Endothelial cell of umbilical vein (primary cell): ENCODE results near the gene EXOC3L1. TPM values are rescaled to one million over a fixed set of nuclear protein-coding genes. Genes with fewer than 3 reads are reported as not detected.

Experiments used
- BruUV-seq: library from RNA; stranded (reverse); fragments of 400-500 nt; replicated peaks from 2 replicates; lab custom pipeline; 2021; lab: Mats Ljungman, UMichigan
- CTCF ChIA-PET: fragments of 300-600, 350-600 bp; sonication (Branson Sonifier 250); formaldehyde crosslinking; loops from one replicate; lab custom pipeline; 2021; ENCODE audit warnings: antibody characterized with exemption, inconsistent platforms; lab: Charles Lee
- POLR2A ChIA-PET: fragments of 300-600, 350-600 bp; sonication (Branson Sonifier 250); formaldehyde crosslinking; loops from one replicate; lab custom pipeline; 2021; ENCODE audit warnings: antibody characterized with exemption, inconsistent platforms; lab: Charles Lee
- DNase-seq: peaks from one replicate; pipeline ENCODE4 v3.0.0-alpha.2; 2011; ENCODE audit warnings: low read depth, low spot score
- FAIRE-seq: peaks from 2 replicates; lab custom pipeline; 2011; peaks lifted over from hg19 to GRCh38; lab: Jason Lieb, UNC
- H2AFZ ChIP-seq: 2 replicates; pipeline ENCODE4 v1.6.0; 2012; ENCODE audit warnings: low read depth, low read length, control low read depth, inconsistent platforms
- H3K27ac ChIP-seq: 2 replicates; pipeline ENCODE4 v1.5.1; 2011; ENCODE audit warnings: low read depth, mild to moderate bottlenecking, control low read depth, low read length, moderate library complexity; ENCODE audit not compliant: insufficient read depth
- H3K27me3 ChIP-seq, 2 experiments: 2 replicates each; pipeline versions ENCODE4 v1.6.0 to v1.6.1; 2011; ENCODE audit warnings: low read length in 2 of 2, mixed read lengths in 1 of 2; ENCODE audit not compliant: control insufficient read depth in 2 of 2, insufficient read depth in 2 of 2
- H3K36me3 ChIP-seq, 2 experiments: 2 replicates in 1 of 2; 3 replicates in 1 of 2; pipeline ENCODE4 v1.5.1; 2011; ENCODE audit warnings: low read length in 2 of 2, mild to moderate bottlenecking in 1 of 2, moderate library complexity in 1 of 2; ENCODE audit not compliant: control insufficient read depth in 2 of 2, insufficient read depth in 2 of 2; ENCODE audit errors: extremely low read depth in 1 of 2
- H3K4me1 ChIP-seq: 3 replicates; pipeline ENCODE4 v1.5.1; 2011; ENCODE audit warnings: mild to moderate bottlenecking, low read length; ENCODE audit not compliant: control insufficient read depth, insufficient read depth; ENCODE audit errors: extremely low read depth
- H3K4me2 ChIP-seq: 2 replicates; pipeline ENCODE4 v1.6.1; 2011; ENCODE audit warnings: low read length, control low read depth, mixed read lengths; ENCODE audit not compliant: insufficient read depth
- H3K4me3 ChIP-seq, 3 experiments: fragments of 200-600 bp in 1 of 3; sonication (generic), shearing (Covaris generic) in 1 of 3; replicated peaks in 1 of 3; 2 replicates each; pipeline ENCODE4 v1.5.1; 2011 to 2016; ENCODE audit warnings: control low read depth in 3 of 3, low read length in 3 of 3, mild to moderate bottlenecking in 2 of 3, inconsistent platforms in 1 of 3, low read depth in 1 of 3, moderate library complexity in 1 of 3; ENCODE audit not compliant: insufficient read depth in 1 of 3
- H3K79me2 ChIP-seq: 2 replicates; pipeline ENCODE4 v1.6.0; 2012; ENCODE audit warnings: low read length, inconsistent platforms; ENCODE audit not compliant: control insufficient read depth, insufficient read depth
- H3K9ac ChIP-seq: replicated peaks from 2 replicates; pipeline ENCODE3; 2011; ENCODE audit warnings: low read length, control low read depth; ENCODE audit not compliant: insufficient read depth; ENCODE audit errors: extremely low read depth
- H3K9me1 ChIP-seq: replicated peaks from 3 replicates; pipeline ENCODE4 v1.6.0; 2011; ENCODE audit warnings: mild to moderate bottlenecking, low read length; ENCODE audit not compliant: control insufficient read depth, insufficient read depth; ENCODE audit errors: extremely low read depth
- H3K9me3 ChIP-seq: replicated peaks from 2 replicates; pipeline ENCODE4 v1.5.1; 2012; ENCODE audit warnings: low read length, inconsistent platforms; ENCODE audit not compliant: control insufficient read depth, insufficient read depth
- H4K20me1 ChIP-seq: replicated peaks from 2 replicates; pipeline ENCODE3; 2011; ENCODE audit warnings: mild to moderate bottlenecking, low read length; ENCODE audit not compliant: control insufficient read depth, insufficient read depth; ENCODE audit errors: extremely low read depth
- GATA2 ChIP-seq: IDR thresholded peaks from 2 replicates; pipeline ENCODE4 v1.7.0; 2011; ENCODE audit warnings: low read depth, mild to moderate bottlenecking, moderate library complexity, mixed read lengths, low read length; ENCODE audit not compliant: insufficient read length, insufficient read depth
- POLR2A ChIP-seq: IDR thresholded peaks from 2 replicates; pipeline ENCODE4 v1.6.1; 2012; ENCODE audit warnings: low read depth, mild to moderate bottlenecking, control low read depth, low read length
- dilution Hi-C: fragments of 300-500 bp; cut with MboI; formaldehyde crosslinking; loops from one replicate; pipeline ENCODE4 v1.15.0; 2019; ENCODE audit warnings: low sequenced_read_pairs; ENCODE audit not compliant: extremely low pct_ligation_motif_present
- intact Hi-C: fragments of 100-400 bp; cut with micrococcal nuclease; formaldehyde crosslinking; loops from one replicate; pipeline ENCODE4 v1.10.0; 2022
- polyA plus RNA-seq, 4 experiments: library from polyadenylated mRNA; depleted of rRNA in 3 of 4; stranded (reverse) in 3 of 4; unstranded in 1 of 4; fragments of >200 nt; gene quantifications; 2 replicates each; pipeline versions ENCODE4 v1.2.1 to v1.2.3, GENCODE V29; 2011 to 2012; ENCODE audit warnings: missing spikeins in 1 of 4
- total RNA-seq: library from RNA; stranded (reverse); gene quantifications from 2 replicates; pipeline ENCODE4 v1.2.3, GENCODE V29; 2021
- TF ChIP-seq, protein P1 (sequence below), 2 donors: IDR thresholded peaks; 1 replicate in 1 of 2; 2 replicates in 1 of 2; pipeline ENCODE4 v1.5.1; 2011; ENCODE audit warnings: low read length in 2 of 2, mild to moderate bottlenecking in 2 of 2, moderate library complexity in 2 of 2, control low read depth in 1 of 2, inconsistent platforms in 1 of 2, low read depth in 1 of 2; ENCODE audit not compliant: insufficient read depth in 1 of 2; ENCODE audit errors: extremely low read depth in 1 of 2

The EXOC3L1 gene
- total and polyA plus RNA-seq, 2 donors (not counting 3 experiments of a cell fraction or from before 2014, with no cell fraction given) = 10.8 to 11.6 TPM

DNA sequence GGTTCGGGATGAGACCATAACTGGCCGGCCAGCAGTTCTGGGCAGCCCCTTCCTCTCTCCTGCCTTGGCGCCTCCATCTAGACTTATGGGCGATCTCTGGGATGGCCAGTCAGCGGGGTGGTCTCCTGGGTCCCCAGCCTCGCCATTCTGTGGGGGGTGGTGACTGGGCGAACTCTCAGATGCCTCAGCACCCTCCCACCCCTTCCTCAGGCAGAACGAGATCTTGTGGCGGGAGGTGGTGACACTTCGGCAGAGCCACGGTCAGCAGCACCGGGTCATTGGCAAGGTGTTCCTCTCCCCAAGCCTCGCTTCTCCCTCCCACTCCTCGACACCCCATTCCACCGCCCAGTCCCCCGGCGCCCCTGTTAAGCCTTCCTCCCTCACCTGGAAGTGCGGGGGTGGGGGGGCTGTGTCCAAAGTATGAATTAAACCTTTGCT is 23.8 kb downstream of the EXOC3L1 start:
- Histone ChIP-seq H3K27me3 (peaks cover 36 to 46% of the 10 kb centered on the region in 2 experiments), H3K9me3 (no peaks in the 10 kb centered on the region), H3K36me3 (no peaks in the 10 kb centered on the region), H3K27ac (no peak overlapping the region), H3K79me2 (no peaks in the 10 kb centered on the region), H3K4me1 (peaks cover 24% of the 10 kb centered on the region), H2AFZ (no peak overlapping the region), H3K9me1 (no peaks in the 10 kb centered on the region), H3K9ac (no peak overlapping the region), H3K4me3 (no peak overlapping the region), H4K20me1 (no peaks in the 10 kb centered on the region), H3K4me2 (no peak overlapping the region)
- ChIA-PET POLR2A (interaction anchor here (0.6 kb wide), 1 partner anchor 355 kb away, joined by 4 read pairs; no protein-coding TSS in a partner anchor), CTCF (interaction anchor here (1.0 to 3.4 kb wide), 3 partner anchors 9 to 19 kb away, joined by 3 to 23 read pairs (median 6); no protein-coding TSS in a partner anchor)
- DNase-seq (no peak), FAIRE-seq (no peak)
- intact Hi-C loops = no loop called here
- TF ChIP-seq, protein P1, sequence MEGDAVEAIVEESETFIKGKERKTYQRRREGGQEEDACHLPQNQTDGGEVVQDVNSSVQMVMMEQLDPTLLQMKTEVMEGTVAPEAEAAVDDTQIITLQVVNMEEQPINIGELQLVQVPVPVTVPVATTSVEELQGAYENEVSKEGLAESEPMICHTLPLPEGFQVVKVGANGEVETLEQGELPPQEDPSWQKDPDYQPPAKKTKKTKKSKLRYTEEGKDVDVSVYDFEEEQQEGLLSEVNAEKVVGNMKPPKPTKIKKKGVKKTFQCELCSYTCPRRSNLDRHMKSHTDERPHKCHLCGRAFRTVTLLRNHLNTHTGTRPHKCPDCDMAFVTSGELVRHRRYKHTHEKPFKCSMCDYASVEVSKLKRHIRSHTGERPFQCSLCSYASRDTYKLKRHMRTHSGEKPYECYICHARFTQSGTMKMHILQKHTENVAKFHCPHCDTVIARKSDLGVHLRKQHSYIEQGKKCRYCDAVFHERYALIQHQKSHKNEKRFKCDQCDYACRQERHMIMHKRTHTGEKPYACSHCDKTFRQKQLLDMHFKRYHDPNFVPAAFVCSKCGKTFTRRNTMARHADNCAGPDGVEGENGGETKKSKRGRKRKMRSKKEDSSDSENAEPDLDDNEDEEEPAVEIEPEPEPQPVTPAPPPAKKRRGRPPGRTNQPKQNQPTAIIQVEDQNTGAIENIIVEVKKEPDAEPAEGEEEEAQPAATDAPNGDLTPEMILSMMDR (IDR thresholded peaks at IDR 0.05; ENCODE audit: extremely low read depth in 1 of 2, insufficient read depth in 1 of 2, low read depth in 1 of 2, low read length in 2 of 2) = no peak
- no peak for TF ChIP-seq POLR2A
- no peak for TF ChIP-seq GATA2
- dilution Hi-C loops = no loop called here
- BruUV-seq = no TSS peak
